K562 (cell line): ENCODE data around the gene NDFIP2. TPM values are rescaled to one million over a fixed set of nuclear protein-coding genes. Genes with fewer than 3 reads are reported as not detected.

ENCODE experiments used
- ATAC-seq: fragments of 200-7000 bp; cut with Tn5 transposase; 3 replicates; pipeline ENCODE4 v1.9.1; 2020; ENCODE audit warnings: moderate library complexity
- BruUV-seq: library from RNA; stranded (reverse); fragments of 400-500 nt; replicated peaks from 2 replicates; lab custom pipeline; 2021; lab: Mats Ljungman, UMichigan
- CTCF ChIA-PET: fragments of 300-600 bp; formaldehyde crosslinking; extraction: SDS; loops from one replicate; lab custom pipeline; 2021; ENCODE audit warnings: low intra/inter-chr PET ratio; lab: Yijun Ruan, JAX
- POLR2A ChIA-PET: fragments of 300-600, 350-650 bp; sonication (Branson Sonifier 250); formaldehyde crosslinking; extraction: SDS; loops from one replicate; lab custom pipeline; 2021; ENCODE audit warnings: antibody characterized with exemption, inconsistent platforms; lab: Yijun Ruan, JAX
- DNase-seq, 4 experiments: peaks; one replicate each; pipeline versions ENCODE4 v3.0.0 to v3.0.0-alpha.2; 2011 to 2018; ENCODE audit warnings: low spot score in 3 of 4, mixed read lengths in 3 of 4; ENCODE audit errors: extremely low read depth in 1 of 4
- FAIRE-seq: peaks from 2 replicates; lab custom pipeline; 2011; peaks lifted over from hg19 to GRCh38; lab: Jason Lieb, UNC
- H2AFZ ChIP-seq: 2 replicates; pipeline ENCODE4 v1.6.0; 2011; ENCODE audit warnings: low read depth, low read length, control low read depth, inconsistent platforms
- H3K27ac ChIP-seq: fragments of 200-600 bp; 3 replicates; pipeline ENCODE4 v1.8.0; 2011; ENCODE audit warnings: low read depth, mild to moderate bottlenecking, control low read depth, inconsistent platforms, low read length, moderate library complexity, mixed read lengths; ENCODE audit errors: extremely low read depth
- H3K27me3 ChIP-seq, 2 experiments: fragments of 300-600 bp in 1 of 2; 2 replicates in 1 of 2; 3 replicates in 1 of 2; pipeline versions ENCODE4 v1.6.0 to v1.8.0; 2011; ENCODE audit warnings: inconsistent platforms in 2 of 2, low read length in 2 of 2, mild to moderate bottlenecking in 1 of 2, mixed read lengths in 1 of 2, moderate library complexity in 1 of 2; ENCODE audit not compliant: control insufficient read depth in 2 of 2, insufficient read depth in 2 of 2
- H3K36me3 ChIP-seq: fragments of 300-600 bp; 3 replicates; pipeline ENCODE4 v1.8.0; 2011; ENCODE audit warnings: mild to moderate bottlenecking, low read length, inconsistent platforms; ENCODE audit not compliant: control insufficient read depth, insufficient read depth
- H3K4me1 ChIP-seq, 2 experiments: fragments of 200-600 bp in 1 of 2; replicated peaks in 1 of 2; 2 replicates in 1 of 2; 3 replicates in 1 of 2; pipeline versions ENCODE4 v1.5.1 to v1.8.0; 2011; ENCODE audit warnings: inconsistent platforms in 2 of 2, low read length in 2 of 2, mild to moderate bottlenecking in 1 of 2, mixed read lengths in 1 of 2, moderate library complexity in 1 of 2; ENCODE audit not compliant: control insufficient read depth in 2 of 2, insufficient read depth in 2 of 2
- H3K4me2 ChIP-seq: 2 replicates; pipeline ENCODE4 v1.6.1; 2011; ENCODE audit warnings: low read length, control low read depth, inconsistent platforms, mixed read lengths; ENCODE audit not compliant: insufficient read depth
- H3K4me3 ChIP-seq: fragments of 200-600 bp; sonication (generic), shearing (Covaris generic); 2 replicates; pipeline ENCODE4 v1.5.1; 2016; ENCODE audit warnings: control low read depth, inconsistent platforms
- H3K79me2 ChIP-seq: fragments of 200-600 bp; 3 replicates; pipeline ENCODE4 v1.8.0; 2011; ENCODE audit warnings: low read length, inconsistent platforms; ENCODE audit not compliant: control insufficient read depth, insufficient read depth
- H3K9ac ChIP-seq, 2 experiments: 2 replicates each; pipeline versions ENCODE4 v1.6.0 to v1.6.1; 2011; ENCODE audit warnings: low read depth in 2 of 2, low read length in 2 of 2, control low read depth in 1 of 2, inconsistent platforms in 1 of 2, mild to moderate bottlenecking in 1 of 2, mixed read lengths in 1 of 2; ENCODE audit not compliant: insufficient read depth in 1 of 2
- H3K9me1 ChIP-seq: one replicate; pipeline ENCODE4 v1.6.0; 2011; ENCODE audit warnings: inconsistent platforms, mild to moderate bottlenecking, low read length, moderate library complexity; ENCODE audit not compliant: control insufficient read depth, insufficient read depth
- H3K9me3 ChIP-seq: replicated peaks from 2 replicates; pipeline ENCODE4 v1.5.1; 2011; ENCODE audit warnings: low read depth, low read length, inconsistent platforms; ENCODE audit not compliant: control insufficient read depth, insufficient read depth
- H4K20me1 ChIP-seq: replicated peaks from 2 replicates; pipeline ENCODE4 v1.6.1; 2011; ENCODE audit warnings: low read length, inconsistent platforms, mixed read lengths; ENCODE audit not compliant: control insufficient read depth, insufficient read depth
- BMI1 ChIP-seq: fragments of 150-350 bp; IDR thresholded peaks from 2 replicates; pipeline ENCODE4 v1.6.1; 2014; ENCODE audit warnings: low read length
- BRF1 ChIP-seq: IDR thresholded peaks from 3 replicates; pipeline ENCODE4 v1.6.1; 2011; ENCODE audit warnings: borderline replicate concordance, mild to moderate bottlenecking; ENCODE audit not compliant: insufficient read length; ENCODE audit errors: extremely low read depth
- DEAF1 ChIP-seq: fragments of 450-650 bp; formaldehyde crosslinking; IDR thresholded peaks from 2 replicates; pipeline ENCODE4 v1.4.0; 2020; ENCODE audit warnings: mild to moderate bottlenecking, moderate library complexity
- HCFC1 ChIP-seq: IDR thresholded peaks from 2 replicates; pipeline ENCODE4 v1.6.1; 2012; ENCODE audit warnings: low read depth, low read length, improper control_type of control experiment
- KAT2B ChIP-seq: IDR thresholded peaks from one replicate; pipeline ENCODE4 v1.6.1; 2012; ENCODE audit warnings: low read depth, mild to moderate bottlenecking, control low read depth, inconsistent platforms, low read length, moderate library complexity
- MLX ChIP-seq, 2 experiments: fragments of 450-650 bp in 1 of 2; sonication (generic) in 1 of 2; formaldehyde crosslinking; conservative IDR thresholded peaks; 2 replicates each; pipeline versions ENCODE4 v1.4.0 to v1.8.1; 2020 to 2022; ENCODE audit warnings: mild to moderate bottlenecking in 1 of 2, missing genetic modification reagents in 1 of 2
- NCOA4 ChIP-seq: fragments of 450-650 bp; IDR thresholded peaks from 2 replicates; pipeline ENCODE4 v1.6.1; 2018; ENCODE audit warnings: mild to moderate bottlenecking; ENCODE audit not compliant: partially characterized antibody
- NCOR1 ChIP-seq: fragments of 450-650 bp; IDR thresholded peaks from 2 replicates; pipeline ENCODE4 v1.6.1; 2016; ENCODE audit warnings: mild to moderate bottlenecking, moderate library complexity
- TFE3 ChIP-seq: fragments of 450-650 bp; formaldehyde crosslinking; IDR thresholded peaks from 2 replicates; pipeline ENCODE4 v1.4.0; 2020; ENCODE audit warnings: mild to moderate bottlenecking, mixed read lengths
- ZFPM2 ChIP-seq: fragments of 250-450 bp; sonication (Bioruptor Pico); IDR thresholded peaks from 2 replicates; pipeline ENCODE4 v1.5.1; 2022; ENCODE audit warnings: mild to moderate bottlenecking
- ZNF507 ChIP-seq: conservative IDR thresholded peaks from 2 replicates; pipeline ENCODE4 v1.6.1; 2017; ENCODE audit warnings: missing genetic modification characterization, missing compliant biosample characterization
- ZNF586 ChIP-seq: fragments of 450-650 bp; formaldehyde crosslinking; conservative IDR thresholded peaks from 2 replicates; pipeline ENCODE4 v1.4.0; 2020; ENCODE audit warnings: mild to moderate bottlenecking, moderate library complexity
- ZSCAN32 ChIP-seq: fragments of 450-650 bp; formaldehyde crosslinking; IDR thresholded peaks from 2 replicates; pipeline ENCODE4 v1.4.0; 2020; ENCODE audit warnings: mild to moderate bottlenecking, moderate library complexity
- WGBS: fragments of 100-300 bp; shearing (Covaris generic); methylation state at CpG from one replicate; pipeline ENCODE4 v1.1.6; 2016; ENCODE audit warnings: low coverage, mixed read lengths; ENCODE audit not compliant: insufficient coverage; ENCODE audit errors: missing lambda C conversion rate; 5-methylcytosine and 5-hydroxymethylcytosine counted together
- in situ Hi-C: fragments of 300-500 bp; cut with MboI; formaldehyde crosslinking; loops from 4 replicates; pipeline ENCODE4 v1.15.0; 2018; ENCODE audit warnings: inconsistent platforms, mixed read lengths
- intact Hi-C: fragments of 100-400 bp; cut with micrococcal nuclease; formaldehyde crosslinking; loops from 2 replicates; pipeline ENCODE4 v1.14.2; 2022
- polyA plus RNA-seq, 8 experiments: library from polyadenylated mRNA; depleted of rRNA in 4 of 8; stranded (reverse) in 5 of 8; unstranded in 3 of 8; fragments of >200 nt; fragmentation: Nextera tagmentation in 2 of 8; fragmentation: Illumina TruSeq in 1 of 8; extraction: Ambion mirVana in 2 of 8; extraction: Trizol in 1 of 8; gene quantifications; 2 replicates each; pipeline versions ENCODE4 v1.2.1 to v1.2.3, GENCODE V29; 2011 to 2014; ENCODE audit warnings: inconsistent platforms in 1 of 8, missing spikeins in 1 of 8
- total RNA-seq, 7 experiments: library from RNA; depleted of rRNA in 6 of 7; stranded (reverse); fragments of >200 nt in 6 of 7; fragmentation: Illumina TruSeq in 2 of 7; extraction: Trizol in 2 of 7; gene quantifications; 2 replicates each; pipeline versions ENCODE4 v1.2.1 to v1.2.3, GENCODE V29; 2011 to 2021; ENCODE audit warnings: low replicate concordance in 1 of 7
- TF ChIP-seq, protein P1 (sequence below), 2 experiments: fragments of 450-650 bp; IDR thresholded peaks; 2 replicates each; pipeline ENCODE4 v1.6.1; 2018; ENCODE audit warnings: mild to moderate bottlenecking in 2 of 2, low read depth in 1 of 2; ENCODE audit not compliant: partially characterized antibody in 2 of 2

Gene NDFIP2
- total and polyA plus RNA-seq, 9 of the 15 experiments (the other 6 are each of a cell fraction or from before 2014, with no cell fraction given) = 13.4 to 54.4 (median 27.8) TPM

- no peak for TF ChIP-seq DEAF1
- no peak for TF ChIP-seq KAT2B
- no peak for TF ChIP-seq ZNF586 (CRISPR knock-in tag)
- no peak for TF ChIP-seq NCOR1
These were observed 48.9 kb upstream of the NDFIP2 start (continued) for GRCh38 chr13:79432086-79432485.

DNA sequence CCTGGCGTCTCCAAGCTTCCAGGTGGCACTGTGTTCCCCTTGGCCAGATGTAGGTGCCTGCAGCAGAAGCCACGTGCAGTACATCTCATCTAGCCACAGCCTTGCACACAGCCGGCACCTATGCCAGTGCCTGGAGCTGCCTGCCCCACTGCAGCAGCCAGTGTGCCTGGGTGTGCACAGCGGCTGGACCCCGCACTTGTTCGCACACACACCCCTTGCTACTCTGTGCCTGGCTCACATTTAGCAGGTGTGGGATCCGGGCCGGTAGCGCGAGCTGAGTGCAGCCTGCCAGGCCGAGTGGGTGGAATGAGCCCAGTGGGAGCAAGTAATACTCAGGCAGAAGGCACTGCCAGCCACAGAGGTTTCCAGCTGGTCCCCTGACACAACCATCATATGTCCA lies 48.0 kb upstream of the NDFIP2 start:
- Histone ChIP-seq H3K27me3 (no peaks in the 10 kb centered on the region), H3K79me2 (no peaks in the 10 kb centered on the region), H4K20me1 (no peaks in the 10 kb centered on the region), H3K4me1 (peaks cover 0 to 3% of the 10 kb centered on the region in 2 experiments; a peak in 2 of 5 replicates), H3K9me1 (no peaks in the 10 kb centered on the region), H3K27ac (no peak overlapping the region), H3K36me3 (no peaks in the 10 kb centered on the region), H2AFZ (no peak overlapping the region), H3K4me3 (no peak overlapping the region), H3K4me2 (no peak overlapping the region), H3K9me3 (no peaks in the 10 kb centered on the region), H3K9ac (no peak overlapping the region)
- ChIA-PET POLR2A (interaction anchor here (0.9 kb wide), 1 partner anchor 9 kb away, joined by 3 read pairs; no protein-coding TSS in a partner anchor), CTCF (no interaction called here)
- FAIRE-seq (no peak), DNase-seq (no peak), ATAC-seq (no peak)
- intact Hi-C loops (no loop called here), in situ Hi-C loops (loop anchor here (25.0 kb wide), 1 partner anchor 904 kb away; the partner anchor contains the start of gene SPRY2)
- 78% methylated on average over 9 of the region's 11 CpGs for WGBS
- no TSS peak for BruUV-seq
- TF ChIP-seq MLX (CRISPR knock-in tag; conservative IDR thresholded peaks at IDR 0.05) (no peak), NCOA4 (no peak), BMI1 (no peak), ZFPM2 (CRISPR knock-in tag) (no peak), TFE3 (no peak), ZNF507 (tag) (no peak), HCFC1 (no peak), ZSCAN32 (CRISPR knock-in tag) (no peak), BRF1 (no peak)
- TF ChIP-seq, protein P1, sequence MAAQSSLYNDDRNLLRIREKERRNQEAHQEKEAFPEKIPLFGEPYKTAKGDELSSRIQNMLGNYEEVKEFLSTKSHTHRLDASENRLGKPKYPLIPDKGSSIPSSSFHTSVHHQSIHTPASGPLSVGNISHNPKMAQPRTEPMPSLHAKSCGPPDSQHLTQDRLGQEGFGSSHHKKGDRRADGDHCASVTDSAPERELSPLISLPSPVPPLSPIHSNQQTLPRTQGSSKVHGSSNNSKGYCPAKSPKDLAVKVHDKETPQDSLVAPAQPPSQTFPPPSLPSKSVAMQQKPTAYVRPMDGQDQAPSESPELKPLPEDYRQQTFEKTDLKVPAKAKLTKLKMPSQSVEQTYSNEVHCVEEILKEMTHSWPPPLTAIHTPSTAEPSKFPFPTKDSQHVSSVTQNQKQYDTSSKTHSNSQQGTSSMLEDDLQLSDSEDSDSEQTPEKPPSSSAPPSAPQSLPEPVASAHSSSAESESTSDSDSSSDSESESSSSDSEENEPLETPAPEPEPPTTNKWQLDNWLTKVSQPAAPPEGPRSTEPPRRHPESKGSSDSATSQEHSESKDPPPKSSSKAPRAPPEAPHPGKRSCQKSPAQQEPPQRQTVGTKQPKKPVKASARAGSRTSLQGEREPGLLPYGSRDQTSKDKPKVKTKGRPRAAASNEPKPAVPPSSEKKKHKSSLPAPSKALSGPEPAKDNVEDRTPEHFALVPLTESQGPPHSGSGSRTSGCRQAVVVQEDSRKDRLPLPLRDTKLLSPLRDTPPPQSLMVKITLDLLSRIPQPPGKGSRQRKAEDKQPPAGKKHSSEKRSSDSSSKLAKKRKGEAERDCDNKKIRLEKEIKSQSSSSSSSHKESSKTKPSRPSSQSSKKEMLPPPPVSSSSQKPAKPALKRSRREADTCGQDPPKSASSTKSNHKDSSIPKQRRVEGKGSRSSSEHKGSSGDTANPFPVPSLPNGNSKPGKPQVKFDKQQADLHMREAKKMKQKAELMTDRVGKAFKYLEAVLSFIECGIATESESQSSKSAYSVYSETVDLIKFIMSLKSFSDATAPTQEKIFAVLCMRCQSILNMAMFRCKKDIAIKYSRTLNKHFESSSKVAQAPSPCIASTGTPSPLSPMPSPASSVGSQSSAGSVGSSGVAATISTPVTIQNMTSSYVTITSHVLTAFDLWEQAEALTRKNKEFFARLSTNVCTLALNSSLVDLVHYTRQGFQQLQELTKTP (IDR thresholded peaks at IDR 0.05; ENCODE audit: low read depth in 1 of 2, partially characterized antibody in 2 of 2) = no peak
